Natural killer cell (primary cell): Measurements from ENCODE around the gene PCYT1B. TPM values are rescaled to one million over a fixed set of nuclear protein-coding genes. Genes with fewer than 3 reads are reported as not detected.

Source experiments
- ATAC-seq, 3 donors: fragments of 150-1000 bp in 2 of 3; fragments of 200-7000 bp in 1 of 3; cut with Tn5 transposase; 1 replicate in 1 of 3; 2 replicates in 2 of 3; pipeline ENCODE4 v1.10.0; 2021; ENCODE audit warnings: mild to moderate bottlenecking in 2 of 3, moderate library complexity in 2 of 3
- DNase-seq, 2 donors: peaks; one replicate each; pipeline versions ENCODE4 v3.0.0 to v3.0.0-alpha.2; 2013 to 2021; ENCODE audit warnings: mixed read lengths in 1 of 2
- H3K27ac ChIP-seq: one replicate; pipeline ENCODE4 v1.5.1; 2013; ENCODE audit warnings: mild to moderate bottlenecking, low read length
- H3K27me3 ChIP-seq: one replicate; pipeline ENCODE4 v1.6.1; 2013; ENCODE audit warnings: low read length; ENCODE audit not compliant: control insufficient read depth, insufficient read depth
- H3K36me3 ChIP-seq: one replicate; pipeline ENCODE4 v1.6.1; 2013; ENCODE audit warnings: low read length; ENCODE audit not compliant: control insufficient read depth, insufficient read depth
- H3K4me1 ChIP-seq: one replicate; pipeline ENCODE4 v1.6.1; 2013; ENCODE audit warnings: low read length; ENCODE audit not compliant: control insufficient read depth, insufficient read depth
- H3K4me3 ChIP-seq: one replicate; pipeline ENCODE4 v1.5.1; 2013; ENCODE audit warnings: low read length
- H3K9me3 ChIP-seq: one replicate; pipeline ENCODE4 v1.6.1; 2013; ENCODE audit warnings: low read length; ENCODE audit not compliant: control insufficient read depth, insufficient read depth
- H3K27ac Mint-ChIP-seq, 2 donors: one replicate each; pipeline ENCODE4 v1.8.0; 2022; ENCODE audit warnings: mild to moderate bottlenecking in 2 of 2, mixed read lengths in 2 of 2, moderate library complexity in 1 of 2
- H3K27me3 Mint-ChIP-seq, 2 donors: one replicate each; pipeline ENCODE4 v1.8.0; 2022; ENCODE audit warnings: low read depth in 2 of 2, mixed read lengths in 2 of 2
- H3K36me3 Mint-ChIP-seq: one replicate; pipeline ENCODE4 v1.8.0; 2022; ENCODE audit warnings: mixed read lengths
- H3K4me1 Mint-ChIP-seq, 2 donors: one replicate each; pipeline ENCODE4 v1.8.0; 2022; ENCODE audit warnings: mixed read lengths in 2 of 2
- H3K4me3 Mint-ChIP-seq: one replicate; pipeline ENCODE4 v1.8.0; 2022; ENCODE audit warnings: mild to moderate bottlenecking, moderate library complexity, mixed read lengths
- H3K9me3 Mint-ChIP-seq, 2 donors: one replicate each; pipeline ENCODE4 v1.8.0; 2022; ENCODE audit warnings: mixed read lengths in 2 of 2
- CTCF ChIP-seq: fragments of 200-600 bp; IDR thresholded peaks from one replicate; pipeline ENCODE4 v1.8.0; 2022; ENCODE audit warnings: antibody characterized with exemption
- WGBS: methylation state at CpG from one replicate; pipeline ENCODE4 v1.1.7; 2013; ENCODE audit warnings: missing lambda C conversion rate; ENCODE audit not compliant: insufficient coverage; 5-methylcytosine and 5-hydroxymethylcytosine counted together
- intact Hi-C: fragments of 100-400 bp; cut with micrococcal nuclease; formaldehyde crosslinking; loops from one replicate; pipeline ENCODE4 v1.14.2; 2022
- total RNA-seq, 4 donors: library from RNA; stranded (reverse); fragments of 120-200 nt in 1 of 4; gene quantifications; one replicate each; pipeline versions ENCODE4 v1.2.3 to v1.2.4, GENCODE V29; 2013 to 2022

Gene PCYT1B
- total RNA-seq, 3 donors from 2014 or later (not counting 1 experiment from before 2014, with no cell fraction given) = 0.41 to 0.48 (median 0.42) TPM

DNA sequence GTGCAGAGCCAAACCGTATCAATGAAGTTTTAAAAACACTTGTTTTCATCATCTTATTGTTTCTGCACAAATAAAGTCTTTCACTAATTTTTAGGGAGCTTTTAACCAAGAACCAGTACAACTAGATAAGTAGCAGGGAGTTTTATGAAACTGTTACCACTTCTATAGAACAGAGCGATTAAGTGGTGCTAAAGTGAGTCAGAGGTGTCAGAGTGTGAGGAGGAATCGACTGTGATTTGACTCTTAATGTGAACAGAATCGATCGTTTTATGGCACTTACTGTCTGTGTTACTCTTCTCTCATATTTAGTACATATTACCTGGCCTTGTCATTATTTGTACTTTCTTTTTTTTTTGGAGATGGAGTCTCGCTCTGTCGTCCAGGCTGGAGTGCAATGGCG lies 138.8 kb downstream of the PCYT1B start:
- H3K27me3 ChIP-seq = no peaks in the 10 kb centered on the region
- WGBS = no CpG with 5 or more reads among the region's 8 CpGs
- H3K9me3 Mint-ChIP-seq = no peaks in the 10 kb centered on the region
- no peaks in the 10 kb centered on the region for H3K27me3 Mint-ChIP-seq
- no peaks in the 10 kb centered on the region for H3K36me3 Mint-ChIP-seq
- peaks cover 5 to 10% of the 10 kb centered on the region in 2 donors for H3K4me1 Mint-ChIP-seq
- intact Hi-C loops = no loop called here
- peaks cover 6% of the 10 kb centered on the region for H3K36me3 ChIP-seq
- no peaks in the 10 kb centered on the region for H3K4me1 ChIP-seq
- ATAC-seq = no peak
- no peak overlapping the region for H3K27ac Mint-ChIP-seq
- no peak overlapping the region for H3K27ac ChIP-seq
- no peak overlapping the region for H3K4me3 Mint-ChIP-seq
- DNase-seq = no peak
- TF ChIP-seq CTCF = no peak
- no peaks in the 10 kb centered on the region for H3K9me3 ChIP-seq
- H3K4me3 ChIP-seq = no peak overlapping the region

Other genes starting within 250 kb of the PCYT1B start
- gene PDK3, start 182.1 kb downstream of the PCYT1B start, total RNA-seq = 10 to 100 TPM; 21.9 to 30.9 (median 28.1) TPM
- gene POLA1, start 46.6 kb upstream of the PCYT1B start, total RNA-seq = 10 to 100 TPM; 11.1 to 12.6 (median 11.3) TPM